ENCODE results near the gene CYB5D1. TPM values are rescaled to one million over a fixed set of nuclear protein-coding genes. Genes with fewer than 3 reads are reported as not detected.

Gene CYB5D1
- total and polyA plus RNA-seq, 8 donors = 4.9 to 10.5 (median 8.3) TPM

DNA sequence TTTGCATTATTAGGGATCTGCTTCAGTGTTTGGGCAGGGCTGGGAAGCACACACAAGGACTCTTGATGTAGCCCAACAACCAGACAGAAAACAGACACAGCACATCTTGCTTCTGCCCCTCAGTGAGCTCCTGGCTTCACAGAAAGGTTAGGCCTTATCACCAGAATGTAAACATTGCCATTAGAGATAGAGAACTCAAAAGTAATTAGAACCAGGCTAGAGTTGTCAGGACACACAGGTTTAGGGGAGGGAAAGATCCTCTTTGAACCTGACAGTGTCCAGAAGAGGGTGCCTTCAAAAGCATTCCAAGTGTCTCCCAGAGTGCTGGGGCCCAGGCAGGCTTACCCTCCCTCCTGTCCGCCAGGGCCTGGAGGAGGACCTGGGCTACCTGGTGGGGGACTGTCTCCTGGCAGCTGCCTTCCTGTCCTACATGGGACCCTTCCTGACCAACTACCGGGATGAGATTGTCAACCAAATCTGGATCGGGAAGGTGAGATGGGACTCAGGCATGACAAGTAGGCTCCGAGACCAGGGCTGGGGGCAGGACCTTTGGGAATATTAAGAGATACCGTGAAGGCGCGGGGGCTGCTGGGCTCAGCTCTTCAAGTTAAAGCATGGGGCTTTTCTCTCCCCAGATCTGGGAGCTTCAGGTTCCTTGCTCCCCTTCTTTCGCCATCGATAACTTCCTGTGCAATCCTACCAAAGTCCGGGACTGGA is 40.7 kb upstream of the CYB5D1 start:
- intact Hi-C loops (cut with DNase I) = no loop called here
- Histone ChIP-seq H3K36me3 (no peaks in the 10 kb centered on the region), H3K4me1 (no peaks in the 10 kb centered on the region), H3K27ac (no peak overlapping the region), H3K27me3 (no peaks in the 10 kb centered on the region), H3K4me3 (no peak overlapping the region), H3K9me3 (no peaks in the 10 kb centered on the region)
- no peak for DNase-seq
- no peak for FAIRE-seq
- no peak for ATAC-seq
- TF ChIP-seq, protein P1, sequence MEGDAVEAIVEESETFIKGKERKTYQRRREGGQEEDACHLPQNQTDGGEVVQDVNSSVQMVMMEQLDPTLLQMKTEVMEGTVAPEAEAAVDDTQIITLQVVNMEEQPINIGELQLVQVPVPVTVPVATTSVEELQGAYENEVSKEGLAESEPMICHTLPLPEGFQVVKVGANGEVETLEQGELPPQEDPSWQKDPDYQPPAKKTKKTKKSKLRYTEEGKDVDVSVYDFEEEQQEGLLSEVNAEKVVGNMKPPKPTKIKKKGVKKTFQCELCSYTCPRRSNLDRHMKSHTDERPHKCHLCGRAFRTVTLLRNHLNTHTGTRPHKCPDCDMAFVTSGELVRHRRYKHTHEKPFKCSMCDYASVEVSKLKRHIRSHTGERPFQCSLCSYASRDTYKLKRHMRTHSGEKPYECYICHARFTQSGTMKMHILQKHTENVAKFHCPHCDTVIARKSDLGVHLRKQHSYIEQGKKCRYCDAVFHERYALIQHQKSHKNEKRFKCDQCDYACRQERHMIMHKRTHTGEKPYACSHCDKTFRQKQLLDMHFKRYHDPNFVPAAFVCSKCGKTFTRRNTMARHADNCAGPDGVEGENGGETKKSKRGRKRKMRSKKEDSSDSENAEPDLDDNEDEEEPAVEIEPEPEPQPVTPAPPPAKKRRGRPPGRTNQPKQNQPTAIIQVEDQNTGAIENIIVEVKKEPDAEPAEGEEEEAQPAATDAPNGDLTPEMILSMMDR (IDR thresholded peaks at IDR 0.05) = no peak
- 81 to 84% methylated on average over 10 of the region's 10 CpGs for WGBS, 2 donors

DNA sequence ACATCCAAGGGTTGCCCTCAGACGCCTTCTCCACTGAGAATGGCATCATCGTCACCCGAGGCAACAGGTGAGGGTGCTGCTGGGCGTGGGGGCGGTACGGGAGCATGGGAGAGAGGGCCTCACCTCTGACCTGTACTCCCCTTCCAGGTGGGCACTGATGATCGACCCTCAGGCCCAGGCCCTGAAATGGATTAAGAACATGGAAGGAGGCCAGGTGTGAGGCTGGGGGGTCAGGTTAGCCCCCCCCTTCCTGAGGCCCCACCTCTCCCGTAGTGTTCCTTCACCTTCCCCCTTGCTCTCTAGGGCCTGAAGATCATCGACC is 40.2 kb upstream of the CYB5D1 start:
- Histone ChIP-seq H3K27ac (no peak overlapping the region), H3K9me3 (no peaks in the 10 kb centered on the region), H3K4me1 (no peaks in the 10 kb centered on the region), H3K36me3 (no peaks in the 10 kb centered on the region), H3K27me3 (no peaks in the 10 kb centered on the region), H3K4me3 (no peak overlapping the region)
- TF ChIP-seq, protein P1 (IDR thresholded peaks at IDR 0.05) = no peak
- WGBS, 2 donors = 80 to 84% methylated on average over 9 of the region's 9 CpGs
- no peak for ATAC-seq
- DNase-seq = no peak
- no peak for FAIRE-seq
- intact Hi-C loops (cut with DNase I) = no loop called here

- Histone ChIP-seq H3K27me3 (no peaks in the 10 kb centered on the region), H3K27ac (no peak overlapping the region), H3K4me1 (no peaks in the 10 kb centered on the region), H3K4me3 (no peak overlapping the region), H3K9me3 (no peaks in the 10 kb centered on the region), H3K36me3 (no peaks in the 10 kb centered on the region)
- DNase-seq = no peak
- 74 to 82% methylated on average over 10 of the region's 10 CpGs for WGBS, 2 donors
- TF ChIP-seq, protein P1 (IDR thresholded peaks at IDR 0.05) = no peak
- intact Hi-C loops (cut with DNase I) = no loop called here
- no peak for ATAC-seq
- FAIRE-seq = no peak
Observed at GRCh38 chr17:7818026-7818425, 39.8 kb upstream of the CYB5D1 start.

DNA sequence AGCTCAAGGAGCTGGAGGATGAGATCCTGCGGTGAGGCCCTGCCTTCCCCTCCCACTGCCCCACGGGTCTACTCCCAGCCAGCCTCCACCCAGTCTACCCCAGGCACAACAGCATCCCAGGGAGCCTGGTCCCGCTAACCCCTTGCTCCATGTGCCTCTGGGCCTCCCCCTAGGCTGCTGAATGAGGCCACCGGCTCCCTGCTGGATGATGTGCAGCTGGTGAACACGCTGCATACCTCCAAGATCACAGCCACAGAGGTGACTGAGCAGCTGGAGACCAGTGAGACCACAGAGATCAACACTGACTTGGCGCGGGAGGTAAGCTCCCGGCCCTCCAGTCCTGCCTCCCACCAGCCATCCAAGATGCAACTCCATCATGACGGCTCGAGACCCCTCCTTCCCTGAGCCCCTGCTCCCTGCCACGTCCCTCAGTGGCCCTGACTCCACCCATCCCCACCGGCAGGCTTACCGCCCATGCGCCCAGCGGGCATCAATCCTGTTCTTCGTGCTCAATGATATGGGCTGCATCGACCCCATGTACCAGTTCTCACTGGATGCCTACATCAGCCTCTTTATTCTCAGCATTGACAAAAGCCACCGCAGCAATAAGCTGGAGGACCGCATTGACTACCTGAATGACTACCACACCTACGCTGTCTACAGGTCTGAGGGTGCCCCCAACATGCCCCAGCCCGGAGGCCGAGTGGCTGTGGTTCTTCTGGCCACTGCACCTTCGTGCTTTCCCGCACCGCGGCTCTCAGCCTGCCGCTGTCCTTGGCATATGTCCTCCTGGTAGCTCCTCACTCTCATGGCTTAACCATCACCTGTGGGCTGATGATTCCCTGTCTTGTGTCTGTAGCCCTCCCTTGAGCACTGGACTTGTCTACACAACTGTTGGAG is 38.8 kb upstream of the CYB5D1 start:
- TF ChIP-seq, protein P1 (IDR thresholded peaks at IDR 0.05) = no peak
- no peak for DNase-seq
- Histone ChIP-seq H3K27me3 (no peaks in the 10 kb centered on the region), H3K27ac (no peak overlapping the region), H3K9me3 (no peaks in the 10 kb centered on the region), H3K4me3 (no peak overlapping the region), H3K36me3 (no peaks in the 10 kb centered on the region), H3K4me1 (no peaks in the 10 kb centered on the region)
- no peak for ATAC-seq
- intact Hi-C loops (cut with DNase I) = no loop called here
- FAIRE-seq = no peak
- 82 to 92% methylated on average over 25 to 27 of the region's 27 CpGs for WGBS, 2 donors

- intact Hi-C loops (cut with DNase I) = no loop called here
- FAIRE-seq = no peak
Observed at GRCh38 chr17:7820231-7820630, 37.6 kb upstream of the CYB5D1 start.

More at GRCh38 chr17:7820231-7820630, 37.6 kb upstream of the CYB5D1 start:
- DNase-seq = no peak
- no peaks in the 10 kb centered on the region for H3K36me3 ChIP-seq
- TF ChIP-seq, protein P1 (IDR thresholded peaks at IDR 0.05) = no peak
- no peaks in the 10 kb centered on the region for H3K27me3 ChIP-seq
- WGBS, 2 donors = 63 to 80% methylated on average over 5 of the region's 5 CpGs
- no peak for ATAC-seq
- no peak overlapping the region for H3K27ac ChIP-seq
- H3K4me1 ChIP-seq = peaks cover 0 to under 1% (median 0%) of the 10 kb centered on the region in 3 donors
- H3K4me3 ChIP-seq = no peak overlapping the region
- no peaks in the 10 kb centered on the region for H3K9me3 ChIP-seq

Measured in pancreas (tissue), 10 donors.